HG03066 (cell line): ENCODE data around the gene TAOK3.
"Not testable (repeated sequence)": the region's sequence is repeated elsewhere in the genome, so short reads cannot be mapped to it uniquely, and the experiment has no call there.

Experiments
- ATAC-seq: cut with Tn5 transposase; IDR thresholded peaks from one replicate; pipeline ENCODE4 v1.9.1; 2021; ENCODE audit warnings: low read depth; ENCODE audit not compliant: unreplicated experiment

TAOK3 gene

DNA sequence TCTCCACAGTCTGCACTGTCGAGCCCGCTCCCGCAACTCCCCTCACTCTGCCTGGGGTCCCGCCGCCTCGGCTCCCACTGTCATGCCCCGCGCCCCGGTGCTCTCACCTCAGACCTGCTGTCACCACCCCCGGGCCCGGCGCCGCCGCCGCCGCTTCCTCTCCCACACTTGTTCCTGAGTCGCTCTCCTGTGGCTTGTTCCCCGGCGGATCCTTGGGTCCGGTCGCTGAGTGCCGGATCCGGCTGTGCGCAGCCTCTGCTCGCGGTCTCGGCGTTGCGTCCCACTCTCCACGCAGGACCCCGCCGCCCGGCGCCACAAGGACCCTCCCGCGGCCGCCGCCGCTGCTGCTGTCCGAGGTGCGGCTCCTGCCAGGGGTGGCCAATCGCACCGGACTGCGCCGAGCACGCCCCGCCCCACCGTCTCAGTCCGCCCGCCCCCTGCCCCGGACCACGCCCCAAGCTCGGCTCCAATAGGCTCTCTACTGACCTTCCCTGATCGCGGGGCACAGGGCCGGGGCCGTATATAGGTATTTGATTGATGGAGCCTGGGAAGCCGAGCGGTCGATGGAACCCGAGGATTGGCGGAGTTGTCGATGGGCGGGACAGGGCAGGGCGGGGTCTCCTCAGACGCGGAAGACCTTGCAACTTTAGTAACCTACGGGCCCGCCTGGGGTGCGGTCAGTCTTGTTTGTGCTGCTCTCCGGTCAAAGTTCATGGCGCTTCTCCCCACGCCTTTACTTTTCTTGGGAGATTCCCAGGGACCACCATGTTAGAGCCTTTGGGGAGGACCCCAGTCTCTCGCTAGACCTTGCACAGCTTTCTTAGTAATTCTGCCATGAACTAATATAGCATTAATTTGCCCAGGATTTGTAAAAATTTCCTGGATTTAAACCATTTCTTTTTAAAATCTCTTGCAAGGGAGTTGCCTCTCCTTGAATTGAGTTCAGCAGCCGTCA, at the start of gene TAOK3:
TSS of gene TAOK3 (minus strand) at position 367 of the 955 bp plus-strand sequence. CDS start 117,340 bp downstream, outside the sequence.
- ATAC-seq = peak; percentile 70

DNA sequence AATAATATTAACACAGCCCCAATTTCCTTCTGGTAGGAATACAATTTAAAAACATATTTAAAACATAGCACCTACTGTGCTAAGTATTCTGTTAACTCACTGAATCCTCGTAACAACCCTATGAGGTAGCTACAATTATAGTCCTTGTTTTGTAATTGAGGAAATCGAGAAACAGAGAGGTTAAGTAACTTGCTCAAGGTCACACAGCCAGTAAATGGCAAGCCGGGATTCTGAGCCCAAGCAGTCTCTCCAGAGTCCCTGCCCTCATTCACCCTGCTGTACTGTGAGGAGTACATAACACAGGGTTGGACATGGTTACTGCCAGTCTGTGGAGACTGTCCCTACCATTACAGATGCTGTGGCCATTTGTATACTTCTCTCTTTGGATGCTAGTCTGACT, 48.0 kb upstream of the TAOK3 start:
- ATAC-seq = no peak

GRCh38 chr12:118418385-118419057, 45.8 kb upstream of the TAOK3 start:
- ATAC-seq = no peak

DNA sequence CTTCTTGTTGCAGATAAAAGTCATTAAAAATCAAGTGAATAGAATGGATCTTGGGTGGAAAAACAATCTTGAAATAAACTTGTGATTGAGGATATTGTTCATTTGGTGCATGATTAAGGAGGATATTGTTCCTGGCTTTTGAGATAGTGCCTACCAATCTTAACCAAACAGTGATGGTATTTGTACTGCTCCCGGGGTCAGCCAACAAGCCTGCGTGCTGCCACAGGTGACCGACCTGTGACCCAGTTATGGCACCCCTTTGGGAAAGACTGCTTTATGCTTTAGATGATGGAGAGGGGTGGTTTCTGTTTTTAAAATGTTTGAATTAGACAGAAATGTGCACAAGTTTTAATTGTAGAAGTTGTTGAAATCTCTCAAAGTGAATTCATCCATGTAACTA, 45.2 kb upstream of the TAOK3 start:
- ATAC-seq = no peak

- no peak for ATAC-seq
Observed at GRCh38 chr12:118409834-118410233, 37.1 kb upstream of the TAOK3 start.

DNA sequence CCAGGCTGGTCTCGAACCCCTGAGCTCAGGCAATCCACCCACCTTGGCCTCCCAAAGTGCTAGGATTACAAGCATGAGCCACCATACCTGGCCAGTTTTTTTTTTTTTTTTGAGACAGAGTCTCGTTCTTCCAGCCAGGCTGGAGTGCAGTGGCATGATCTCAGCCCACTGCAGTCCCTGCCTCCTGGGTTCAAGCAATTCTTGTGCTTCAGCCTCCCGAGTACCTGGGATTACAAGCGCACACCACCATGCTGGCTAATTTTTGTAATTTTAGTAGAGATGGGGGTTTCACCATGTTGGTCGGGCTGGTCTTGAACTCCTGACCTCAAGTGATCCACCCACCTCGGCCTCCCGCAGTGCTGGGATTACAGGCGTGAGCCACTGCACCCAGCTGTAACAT, 35.5 kb upstream of the TAOK3 start:
- ATAC-seq = not testable (repeated sequence)

- no peak for ATAC-seq
Observed at GRCh38 chr12:118404876-118405521, 32.3 kb upstream of the TAOK3 start.

- ATAC-seq = no peak
Observed at GRCh38 chr12:118402251-118402650, 29.5 kb upstream of the TAOK3 start.

DNA sequence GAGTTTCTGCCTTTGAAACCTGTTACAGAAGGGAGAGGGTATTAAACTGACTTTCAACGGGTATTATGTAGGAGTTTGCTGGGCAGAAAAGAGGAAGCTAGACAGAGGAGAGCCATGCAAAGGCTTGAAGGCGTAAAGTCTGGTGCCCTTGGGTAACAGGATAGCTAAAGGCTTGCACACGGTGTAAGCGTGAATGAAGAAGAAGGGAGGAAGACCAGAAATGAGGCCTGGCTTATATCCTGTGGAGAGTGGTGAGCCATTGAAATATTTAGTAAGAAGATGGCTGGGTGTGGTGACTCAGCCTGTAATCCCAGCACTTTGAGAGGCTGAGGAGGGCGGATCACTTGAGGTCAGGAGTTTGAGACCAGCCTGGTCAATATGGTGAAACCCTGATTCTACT, 26.2 kb upstream of the TAOK3 start:
- ATAC-seq = no peak

GRCh38 chr12:118398524-118398923, 25.8 kb upstream of the TAOK3 start:
- no peak for ATAC-seq

DNA sequence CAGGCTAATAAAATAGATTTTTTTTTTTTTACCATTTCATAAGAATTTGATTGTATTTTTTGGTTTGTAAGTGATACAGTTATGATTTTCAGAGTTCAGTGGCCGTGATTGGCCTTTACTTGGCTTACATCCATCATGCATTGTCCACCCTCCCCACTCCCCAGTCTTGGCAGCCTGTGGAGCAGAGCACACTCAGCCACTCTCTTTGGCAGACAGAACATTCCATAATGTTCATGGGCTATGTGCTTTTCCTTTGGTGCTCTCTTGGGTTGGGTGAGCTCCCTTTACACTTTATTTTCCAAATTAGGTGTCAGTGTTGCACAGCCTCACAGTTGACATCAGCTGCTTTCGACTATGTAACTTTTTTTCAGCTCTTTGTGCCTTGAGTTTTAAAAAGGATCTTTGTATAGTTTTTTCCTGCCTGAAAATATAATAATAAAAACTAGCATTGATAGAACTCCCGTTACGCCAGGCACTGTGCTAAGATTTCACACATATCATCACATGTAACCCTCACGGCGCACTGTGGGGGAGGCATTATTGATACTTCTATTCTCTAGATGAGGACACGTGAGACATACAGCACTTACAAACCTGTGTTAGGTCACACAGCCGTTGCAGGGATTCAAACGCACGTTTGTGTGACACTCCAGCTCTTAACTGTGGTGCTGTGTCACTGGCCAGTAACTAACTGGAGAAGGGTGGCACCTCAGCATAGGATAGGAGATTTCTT, 25.2 kb upstream of the TAOK3 start:
- no peak for ATAC-seq

DNA sequence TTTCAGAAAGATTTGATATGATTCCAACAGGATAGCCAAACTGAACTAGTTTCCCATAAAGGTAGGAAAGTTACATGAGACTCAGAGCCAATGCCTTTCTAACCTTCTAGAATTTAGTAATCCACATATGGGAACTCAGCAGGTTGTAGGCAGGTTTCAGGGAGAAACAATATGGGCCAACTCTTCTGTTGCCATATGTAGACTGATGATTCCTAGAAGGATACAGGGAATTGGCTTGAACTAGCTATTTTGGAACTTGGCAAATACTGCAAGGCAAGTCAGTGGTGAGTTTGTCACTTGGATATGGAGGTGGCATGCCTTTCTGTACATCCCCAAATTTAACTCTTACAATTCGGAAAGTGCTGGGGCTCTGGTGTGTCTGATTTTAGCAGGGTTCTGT, 19.1 kb upstream of the TAOK3 start:
- ATAC-seq = no peak

- no peak for ATAC-seq
Observed at GRCh38 chr12:118391424-118391823, 18.7 kb upstream of the TAOK3 start.

- ATAC-seq = no peak
Observed at GRCh38 chr12:118377884-118378470, 5.3 kb upstream of the TAOK3 start.

DNA sequence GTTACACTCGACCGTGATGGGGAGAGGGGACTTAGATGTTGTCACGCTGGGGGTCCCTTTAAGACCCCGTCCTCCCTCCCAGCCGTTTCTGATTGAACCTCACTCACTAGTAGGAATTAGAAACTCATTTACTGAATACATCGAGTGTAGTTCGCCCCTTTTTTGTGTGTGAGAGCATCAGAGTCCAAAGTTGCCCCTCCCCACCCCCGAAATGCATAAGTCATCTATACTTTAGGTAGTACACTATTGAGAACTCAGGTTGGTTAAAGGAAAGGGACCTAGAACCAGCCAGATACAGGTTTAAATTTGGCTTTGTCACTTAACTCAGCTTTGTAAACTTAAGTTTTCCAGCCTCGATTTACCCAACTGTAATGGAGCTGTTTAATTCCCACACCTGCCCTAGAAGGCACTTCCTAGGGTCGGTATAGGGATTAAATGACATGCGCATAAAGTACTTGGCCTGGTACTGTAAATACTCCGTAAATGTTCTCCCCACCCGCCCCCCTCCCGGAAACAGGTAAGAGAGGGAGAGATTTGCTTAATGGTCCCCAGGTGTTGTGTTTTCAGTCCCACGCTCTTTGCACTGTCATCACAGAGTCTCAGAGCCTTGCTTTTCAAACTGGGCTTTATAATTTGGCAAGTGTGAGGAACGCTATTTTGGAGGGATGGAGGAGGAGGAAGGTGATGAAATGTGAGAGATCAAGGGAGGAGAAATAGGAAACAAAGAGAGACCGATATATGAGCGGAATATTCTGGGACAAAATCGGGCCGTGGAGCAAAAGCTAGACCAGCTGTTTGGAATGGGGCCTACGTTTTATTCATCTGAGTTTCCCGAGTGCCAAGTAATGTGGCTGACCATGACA, 4.5 kb upstream of the TAOK3 start:
- no peak for ATAC-seq

GRCh38 chr12:118376089-118377020, 3.6 kb upstream of the TAOK3 start, which contains the start of gene SUDS3:
SUDS3 (plus strand) TSS chr12:118376555; CDS start chr12:118376692, 137 bp downstream.
- ATAC-seq = peak; percentile 24

GRCh38 chr12:118375348-118375747, 2.6 kb upstream of the TAOK3 start:
- ATAC-seq = no peak

- ATAC-seq = no peak
Observed at GRCh38 chr12:118374909-118375308, 2.2 kb upstream of the TAOK3 start.
